Activated naive CD8-positive, alpha-beta T cell treated with anti-CD3 and anti-CD28 coated beads for 36 hours (primary cell): ENCODE data around the gene LARGE1. TPM values are rescaled to one million over a fixed set of nuclear protein-coding genes. Genes with fewer than 3 reads are reported as not detected.
"Not testable (repeated sequence)": the region's sequence is repeated elsewhere in the genome, so short reads cannot be mapped to it uniquely, and the experiment has no call there.

Experiments used
- DNase-seq: peaks from one replicate; pipeline ENCODE4 v3.0.0; 2021
- H3K27ac Mint-ChIP-seq: one replicate; pipeline ENCODE4 v1.8.0; 2022; ENCODE audit warnings: mild to moderate bottlenecking, moderate library complexity, mixed read lengths
- H3K27me3 Mint-ChIP-seq: one replicate; pipeline ENCODE4 v1.8.0; 2022; ENCODE audit warnings: mild to moderate bottlenecking, mixed read lengths
- H3K36me3 Mint-ChIP-seq: one replicate; pipeline ENCODE4 v1.8.0; 2021; ENCODE audit warnings: mild to moderate bottlenecking, mixed read lengths
- H3K4me1 Mint-ChIP-seq: one replicate; pipeline ENCODE4 v1.8.0; 2021; ENCODE audit warnings: mixed read lengths
- H3K4me3 Mint-ChIP-seq: one replicate; pipeline ENCODE4 v1.8.0; 2022; ENCODE audit warnings: mild to moderate bottlenecking, moderate library complexity, mixed read lengths
- H3K9me3 Mint-ChIP-seq: one replicate; pipeline ENCODE4 v1.8.0; 2022; ENCODE audit warnings: mixed read lengths
- total RNA-seq, 2 experiments: library from RNA; stranded (reverse); gene quantifications; one replicate each; pipeline ENCODE4 v1.2.3, GENCODE V29; 2021

Gene LARGE1
- total RNA-seq, 2 experiments from 2014 or later: 0.28 to 0.93 TPM

GRCh38 chr22:33397381-33397907 is 522.8 kb downstream of the LARGE1 start:
- no peaks in the 10 kb centered on the region for H3K9me3 Mint-ChIP-seq
- H3K4me3 Mint-ChIP-seq: no peak overlapping the region
- no peaks in the 10 kb centered on the region for H3K36me3 Mint-ChIP-seq
- H3K27ac Mint-ChIP-seq: no peak overlapping the region
- DNase-seq: no peak
- H3K4me1 Mint-ChIP-seq: no peaks in the 10 kb centered on the region
- H3K27me3 Mint-ChIP-seq: peaks cover 3% of the 10 kb centered on the region

GRCh38 chr22:33393432-33393831 is 526.8 kb downstream of the LARGE1 start:
- Mint-ChIP-seq H3K36me3 (no peaks in the 10 kb centered on the region), H3K27ac (no peak overlapping the region), H3K4me3 (no peak overlapping the region), H3K4me1 (no peaks in the 10 kb centered on the region), H3K27me3 (no peaks in the 10 kb centered on the region), H3K9me3 (no peaks in the 10 kb centered on the region)
- no peak for DNase-seq

- H3K4me1 Mint-ChIP-seq: no peaks in the 10 kb centered on the region
- no peaks in the 10 kb centered on the region for H3K27me3 Mint-ChIP-seq
- no peak overlapping the region for H3K4me3 Mint-ChIP-seq
- no peak overlapping the region for H3K27ac Mint-ChIP-seq
- H3K36me3 Mint-ChIP-seq: no peaks in the 10 kb centered on the region
- no peak for DNase-seq
- H3K9me3 Mint-ChIP-seq: no peaks in the 10 kb centered on the region
Observed at GRCh38 chr22:33391298-33391697, 529.0 kb downstream of the LARGE1 start.

- Mint-ChIP-seq H3K36me3 (no peaks in the 10 kb centered on the region), H3K9me3 (no peaks in the 10 kb centered on the region), H3K4me3 (no peak overlapping the region), H3K4me1 (no peaks in the 10 kb centered on the region), H3K27me3 (no peaks in the 10 kb centered on the region), H3K27ac (no peak overlapping the region)
- DNase-seq: no peak
Observed at GRCh38 chr22:33389936-33390335, 530.3 kb downstream of the LARGE1 start.

DNA sequence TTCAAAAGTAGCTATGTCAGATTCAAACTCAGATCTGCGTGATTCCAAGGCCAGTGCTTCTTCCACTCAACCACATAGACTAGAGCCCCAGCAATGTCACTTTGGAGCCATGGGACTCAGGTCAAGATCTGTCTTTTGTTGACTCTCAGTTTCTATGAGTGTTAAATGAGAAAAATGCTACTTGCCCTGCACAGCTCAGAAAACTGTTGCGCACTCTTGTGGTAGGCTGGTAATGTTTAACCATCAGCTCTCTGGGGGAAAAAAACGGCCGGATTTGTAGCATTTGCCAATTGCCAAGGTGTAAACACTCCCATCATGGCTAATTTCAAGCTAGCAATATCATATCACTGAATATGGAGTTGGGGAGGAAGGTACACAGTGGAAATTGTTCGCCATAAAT is 534.0 kb downstream of the LARGE1 start:
- no peaks in the 10 kb centered on the region for H3K4me1 Mint-ChIP-seq
- DNase-seq: no peak
- no peaks in the 10 kb centered on the region for H3K27me3 Mint-ChIP-seq
- H3K4me3 Mint-ChIP-seq: no peak overlapping the region
- no peaks in the 10 kb centered on the region for H3K36me3 Mint-ChIP-seq
- H3K27ac Mint-ChIP-seq: no peak overlapping the region
- no peaks in the 10 kb centered on the region for H3K9me3 Mint-ChIP-seq

DNA sequence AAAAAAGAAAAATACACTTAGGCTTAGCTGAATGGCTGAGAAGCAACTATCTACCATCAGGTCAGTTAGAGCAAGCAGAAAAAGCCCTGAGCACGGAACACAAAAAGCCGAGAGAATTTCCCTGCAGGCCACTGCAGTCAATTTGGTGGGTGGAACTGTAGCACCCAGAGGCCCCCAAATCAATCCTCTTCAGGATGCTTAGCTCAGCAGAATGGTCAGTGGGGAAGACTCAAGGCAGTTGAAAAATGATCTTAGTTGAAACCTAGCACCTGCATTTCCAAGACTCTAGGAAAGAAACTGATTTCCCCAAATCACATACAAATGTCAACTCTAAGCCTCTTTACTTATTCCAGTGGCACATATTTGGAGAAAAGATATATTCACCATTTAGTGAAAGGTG is 534.7 kb downstream of the LARGE1 start:
- H3K27me3 Mint-ChIP-seq: no peaks in the 10 kb centered on the region
- DNase-seq: no peak
- H3K27ac Mint-ChIP-seq: no peak overlapping the region
- no peak overlapping the region for H3K4me3 Mint-ChIP-seq
- no peaks in the 10 kb centered on the region for H3K9me3 Mint-ChIP-seq
- no peaks in the 10 kb centered on the region for H3K4me1 Mint-ChIP-seq
- H3K36me3 Mint-ChIP-seq: no peaks in the 10 kb centered on the region

- no peak overlapping the region for H3K27ac Mint-ChIP-seq
- no peak for DNase-seq
- no peak overlapping the region for H3K4me3 Mint-ChIP-seq
- peaks cover 4% of the 10 kb centered on the region for H3K9me3 Mint-ChIP-seq
- no peaks in the 10 kb centered on the region for H3K4me1 Mint-ChIP-seq
- no peaks in the 10 kb centered on the region for H3K27me3 Mint-ChIP-seq
- H3K36me3 Mint-ChIP-seq: no peaks in the 10 kb centered on the region
Observed at GRCh38 chr22:33382436-33382835, 537.8 kb downstream of the LARGE1 start.

DNA sequence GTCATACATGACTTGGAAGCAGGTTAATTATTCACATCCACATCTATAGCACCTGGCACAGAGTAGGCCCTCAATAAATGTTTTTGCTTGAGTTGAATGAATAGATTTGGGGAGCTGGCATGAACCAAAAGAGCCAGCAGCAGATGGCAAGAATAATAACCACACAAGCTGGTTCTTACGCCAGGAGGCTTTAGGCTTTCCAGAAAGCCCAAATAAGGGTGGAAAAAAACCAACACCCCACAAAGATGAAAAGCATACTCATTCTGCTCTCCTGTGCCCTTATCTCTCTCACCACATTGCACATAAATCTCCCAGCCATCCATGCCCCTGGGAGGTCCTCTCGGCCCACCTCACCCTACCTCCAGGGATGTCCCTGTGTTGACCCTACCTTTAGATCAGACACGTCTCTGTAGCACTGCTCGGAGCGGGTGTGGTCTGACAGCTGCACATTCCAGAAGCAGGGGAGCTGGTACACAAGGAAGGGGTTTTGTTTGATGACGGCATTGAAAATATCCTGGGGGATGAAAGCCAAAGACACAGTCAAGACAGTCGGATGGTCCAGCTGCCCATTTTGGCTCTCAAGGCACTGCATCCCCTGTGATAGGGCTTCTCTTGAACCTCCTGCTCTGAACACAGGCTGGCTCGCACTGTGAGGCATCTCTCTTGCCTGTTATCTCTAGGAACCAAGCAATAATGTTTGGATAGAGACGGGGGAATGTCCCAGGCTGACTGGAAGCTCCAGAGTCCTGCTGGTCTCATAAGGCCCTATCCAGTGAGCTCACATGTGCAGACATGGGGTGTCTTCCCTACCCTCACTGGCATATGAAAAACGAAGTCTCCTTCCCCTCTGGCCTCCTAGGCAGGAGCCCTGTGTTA is 538.5 kb downstream of the LARGE1 start:
- H3K9me3 Mint-ChIP-seq: peaks cover 6% of the 10 kb centered on the region
- H3K4me3 Mint-ChIP-seq: no peak overlapping the region
- H3K27ac Mint-ChIP-seq: no peak overlapping the region
- no peak for DNase-seq
- H3K4me1 Mint-ChIP-seq: no peaks in the 10 kb centered on the region
- H3K36me3 Mint-ChIP-seq: no peaks in the 10 kb centered on the region
- no peaks in the 10 kb centered on the region for H3K27me3 Mint-ChIP-seq

DNA sequence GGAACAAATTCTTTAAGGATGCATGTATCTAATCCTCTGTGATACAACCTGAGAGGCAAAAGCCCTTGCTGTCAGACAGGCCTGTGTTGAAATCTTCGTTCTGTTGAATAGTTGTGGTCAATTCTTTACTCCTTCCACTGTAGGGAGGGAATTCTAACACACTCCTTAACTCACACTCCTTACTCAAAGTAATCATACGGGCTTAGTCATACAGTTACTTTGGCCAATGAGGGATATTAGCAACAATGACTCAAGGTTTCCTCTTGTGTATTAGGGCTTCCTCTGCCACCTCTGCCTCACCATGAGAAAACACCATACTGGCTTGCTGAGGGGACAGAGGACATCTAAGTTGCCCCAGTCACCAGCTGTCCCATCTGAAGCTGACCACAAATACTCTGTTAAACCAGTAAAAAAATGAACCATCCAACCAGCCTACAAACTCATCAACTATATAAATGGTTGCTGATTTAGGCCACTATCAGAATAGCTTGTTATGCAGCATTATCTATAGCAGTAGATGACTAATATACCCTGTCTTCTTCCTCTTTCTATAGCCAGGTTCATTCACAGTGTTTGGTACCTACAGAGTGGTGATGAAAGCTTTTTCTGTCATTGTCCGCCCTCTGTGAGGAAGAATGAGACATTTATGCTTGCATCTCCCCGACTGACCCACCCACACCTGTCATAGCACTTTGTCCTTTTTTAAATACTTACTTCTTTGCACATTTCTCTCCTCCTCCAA is 539.3 kb downstream of the LARGE1 start:
- Mint-ChIP-seq H3K9me3 (peaks cover 6% of the 10 kb centered on the region), H3K27ac (no peak overlapping the region), H3K27me3 (no peaks in the 10 kb centered on the region), H3K4me3 (no peak overlapping the region), H3K4me1 (no peaks in the 10 kb centered on the region), H3K36me3 (no peaks in the 10 kb centered on the region)
- DNase-seq: no peak

DNA sequence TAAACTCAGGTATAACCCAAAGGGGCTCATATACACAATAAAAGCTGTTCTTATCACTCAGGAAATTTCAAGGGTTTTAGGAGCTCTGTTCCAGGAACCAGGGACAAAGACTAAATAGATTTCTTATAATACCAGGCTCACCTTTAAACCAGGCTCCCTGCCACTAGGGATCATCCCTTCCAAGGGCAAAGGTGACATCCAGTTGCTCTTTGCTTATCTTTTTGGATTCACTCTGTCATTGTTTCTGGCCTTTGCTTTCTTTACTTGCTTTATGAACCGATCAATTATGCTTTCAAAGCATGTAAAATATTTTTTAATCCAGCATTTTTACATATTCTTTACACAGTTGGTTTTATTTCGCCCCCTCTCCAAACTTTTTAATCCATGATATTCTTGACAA is 540.4 kb downstream of the LARGE1 start:
- Mint-ChIP-seq H3K36me3 (no peaks in the 10 kb centered on the region), H3K4me1 (no peaks in the 10 kb centered on the region), H3K9me3 (peaks cover 6% of the 10 kb centered on the region), H3K27me3 (no peaks in the 10 kb centered on the region), H3K4me3 (no peak overlapping the region), H3K27ac (no peak overlapping the region)
- DNase-seq: no peak

GRCh38 chr22:33372875-33373274 is 547.4 kb downstream of the LARGE1 start:
- Mint-ChIP-seq H3K27ac (no peak overlapping the region), H3K27me3 (peaks cover 3% of the 10 kb centered on the region), H3K4me1 (no peaks in the 10 kb centered on the region), H3K36me3 (no peaks in the 10 kb centered on the region), H3K9me3 (peaks cover 4% of the 10 kb centered on the region), H3K4me3 (no peak overlapping the region)
- DNase-seq: no peak

DNA sequence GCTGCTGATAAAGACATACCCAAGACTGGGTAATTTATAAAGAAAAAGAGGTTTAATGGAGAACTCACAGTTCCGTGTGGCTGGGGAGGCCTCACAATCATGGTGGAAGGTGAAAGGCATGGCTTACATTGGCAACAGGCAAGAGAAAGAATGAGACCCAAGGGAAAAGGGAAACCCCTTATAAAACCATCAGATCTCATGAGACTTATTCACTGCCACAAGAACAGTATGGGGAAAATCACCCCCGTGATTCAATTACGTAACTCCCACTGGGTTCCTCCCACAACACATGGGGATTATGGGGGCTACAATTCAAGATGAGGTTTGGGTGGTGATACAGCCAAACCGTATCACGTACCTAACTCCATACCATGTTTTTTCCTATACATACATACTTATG is 557.0 kb downstream of the LARGE1 start:
- DNase-seq, H3K4me3 Mint-ChIP-seq, H3K4me1 Mint-ChIP-seq, H3K9me3 Mint-ChIP-seq, H3K27me3 Mint-ChIP-seq, H3K36me3 Mint-ChIP-seq, H3K27ac Mint-ChIP-seq: not testable (repeated sequence)

GRCh38 chr22:33362702-33363101 is 557.6 kb downstream of the LARGE1 start:
- no peak for DNase-seq
- Mint-ChIP-seq H3K9me3 (no peaks in the 10 kb centered on the region), H3K36me3 (no peaks in the 10 kb centered on the region), H3K27me3 (no peaks in the 10 kb centered on the region), H3K4me1 (no peaks in the 10 kb centered on the region), H3K4me3 (no peak overlapping the region), H3K27ac (no peak overlapping the region)

GRCh38 chr22:33361581-33361980 is 558.7 kb downstream of the LARGE1 start:
- Mint-ChIP-seq H3K27me3 (no peaks in the 10 kb centered on the region), H3K4me3 (no peak overlapping the region)

DNA sequence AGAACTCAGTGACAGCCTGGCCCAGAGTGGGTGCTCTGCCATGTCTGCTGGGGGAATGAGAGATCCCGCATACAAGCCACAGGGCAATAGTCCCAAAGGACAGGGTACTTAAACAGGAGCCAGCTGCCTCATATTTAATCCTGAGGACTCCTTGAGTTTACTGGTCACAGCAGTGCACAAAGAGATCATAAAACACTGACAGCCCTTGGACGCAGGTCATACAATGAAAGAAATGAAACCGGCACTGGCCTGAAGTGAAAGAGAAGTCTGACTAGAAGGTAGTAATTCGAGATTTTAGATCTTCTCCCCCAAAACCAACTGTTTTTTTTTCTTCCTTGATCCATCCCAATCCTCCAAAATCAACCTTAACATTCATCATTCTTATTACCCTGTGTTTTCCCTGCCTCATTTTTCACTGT is 562.3 kb downstream of the LARGE1 start:
- no peaks in the 10 kb centered on the region for H3K27me3 Mint-ChIP-seq
- no peak overlapping the region for H3K4me3 Mint-ChIP-seq
- no peaks in the 10 kb centered on the region for H3K4me1 Mint-ChIP-seq
- H3K36me3 Mint-ChIP-seq: no peaks in the 10 kb centered on the region
- H3K27ac Mint-ChIP-seq: no peak overlapping the region
- DNase-seq: no peak
- no peaks in the 10 kb centered on the region for H3K9me3 Mint-ChIP-seq

More at GRCh38 chr22:33361581-33361980, 558.7 kb downstream of the LARGE1 start:
- no peak for DNase-seq
- Mint-ChIP-seq H3K27ac (no peak overlapping the region), H3K4me1 (no peaks in the 10 kb centered on the region), H3K9me3 (no peaks in the 10 kb centered on the region), H3K36me3 (no peaks in the 10 kb centered on the region)
